T47D (cell line): ENCODE results near the gene PXMP4.

Experiments used
- DNase-seq, 2 experiments: peaks; one replicate each; pipeline versions ENCODE4 v3.0.0 to v3.0.0-alpha.2; 2011 to 2012; ENCODE audit warnings: low read depth in 1 of 2, low spot score in 1 of 2
- JUND ChIP-seq: IDR thresholded peaks from 2 replicates; pipeline ENCODE4 v1.6.1; 2012; ENCODE audit warnings: low read depth
- in situ Hi-C: cut with HindIII; loops from 2 replicates; pipeline ENCODE4 v1.10.0; 2016; ENCODE audit warnings: low sequenced_read_pairs, low pct_unique_long_range_greater_than_20kb

PXMP4 gene

DNA sequence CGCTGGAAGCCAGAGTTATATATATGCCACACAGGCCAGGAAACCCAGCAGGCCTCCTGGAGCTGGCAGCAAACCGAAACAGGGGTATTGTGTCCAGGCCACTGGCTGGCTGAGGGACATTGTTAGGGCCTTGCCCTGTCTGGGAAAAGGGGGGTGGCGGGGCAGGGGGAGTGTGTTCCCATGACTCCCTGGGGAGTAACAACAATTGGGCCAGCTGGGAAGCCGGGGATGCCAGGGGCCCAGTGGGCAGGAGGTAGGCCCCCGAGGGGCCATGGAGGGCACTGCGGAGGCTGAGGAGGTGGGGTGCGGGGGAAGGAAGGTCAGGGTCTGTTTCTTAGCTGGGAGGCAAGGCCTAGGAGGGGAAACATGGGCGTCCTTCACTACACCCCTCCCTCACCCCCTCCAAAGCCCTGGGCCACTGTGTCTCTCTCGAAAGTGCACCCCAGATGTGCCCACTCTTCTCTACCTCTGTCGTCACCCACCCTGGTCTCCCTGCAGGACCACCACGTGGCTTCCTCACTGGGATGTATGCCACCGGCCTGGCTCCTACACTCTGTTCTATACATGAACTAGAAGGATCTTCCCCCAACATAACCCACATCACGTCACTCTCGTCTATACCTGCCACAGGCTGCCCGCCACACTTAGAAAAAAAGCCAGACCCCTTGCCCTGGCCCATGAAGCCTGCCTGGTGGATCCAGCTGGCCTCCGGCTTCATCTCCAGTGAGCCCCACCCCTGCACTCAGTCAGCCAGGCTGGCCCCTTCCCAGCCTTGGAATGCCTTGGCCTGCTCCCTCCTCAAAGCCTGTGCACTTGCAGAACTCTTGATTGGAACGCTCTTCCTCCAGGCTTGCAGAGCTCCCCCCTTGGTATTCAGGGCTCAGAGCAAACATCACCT, 26.1 kb downstream of the PXMP4 start:
- in situ Hi-C loops = no loop called here
- DNase-seq = no peak
- TF ChIP-seq JUND = no peak

DNA sequence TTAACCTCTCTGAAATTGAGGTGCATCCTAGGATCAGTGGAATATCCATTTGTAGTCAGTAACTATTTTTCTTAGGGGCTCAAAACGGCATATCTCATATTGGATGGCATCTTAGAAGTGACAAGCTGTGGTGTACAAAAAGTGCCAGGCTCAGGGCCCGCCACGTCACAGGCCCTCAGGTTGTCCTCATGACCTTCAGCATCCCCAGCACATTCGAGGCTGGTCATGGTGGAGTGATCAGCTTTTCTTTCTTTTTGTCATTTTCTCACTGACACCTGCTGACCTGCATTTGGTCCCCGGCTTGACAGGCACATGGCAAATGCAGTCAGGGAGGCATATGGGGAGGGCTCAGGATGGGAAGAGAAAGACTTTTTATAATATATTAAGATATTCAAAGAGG, 26.8 kb downstream of the PXMP4 start:
- no peak for TF ChIP-seq JUND
- in situ Hi-C loops = no loop called here
- DNase-seq = no peak

DNA sequence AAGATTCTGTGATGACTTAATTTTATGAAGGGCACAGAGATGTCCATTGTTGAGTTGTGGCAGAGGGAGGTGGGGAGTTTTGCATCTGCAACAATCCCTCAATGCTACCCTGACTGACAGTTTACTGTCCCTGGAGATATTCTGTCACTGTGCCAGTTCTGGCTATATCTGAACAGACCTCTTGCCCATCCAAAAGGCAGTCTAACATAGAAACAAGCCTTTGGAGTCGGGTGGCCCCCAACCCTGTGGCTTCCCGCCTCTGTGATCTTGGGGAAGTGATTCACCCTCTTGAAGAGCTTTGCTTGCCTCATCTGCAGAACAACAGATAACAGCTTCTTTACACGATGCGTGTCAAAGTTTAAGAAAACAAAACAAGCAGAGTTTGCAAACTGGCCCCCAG, 30.1 kb downstream of the PXMP4 start:
- no peak for TF ChIP-seq JUND
- DNase-seq = no peak
- in situ Hi-C loops = no loop called here

DNA sequence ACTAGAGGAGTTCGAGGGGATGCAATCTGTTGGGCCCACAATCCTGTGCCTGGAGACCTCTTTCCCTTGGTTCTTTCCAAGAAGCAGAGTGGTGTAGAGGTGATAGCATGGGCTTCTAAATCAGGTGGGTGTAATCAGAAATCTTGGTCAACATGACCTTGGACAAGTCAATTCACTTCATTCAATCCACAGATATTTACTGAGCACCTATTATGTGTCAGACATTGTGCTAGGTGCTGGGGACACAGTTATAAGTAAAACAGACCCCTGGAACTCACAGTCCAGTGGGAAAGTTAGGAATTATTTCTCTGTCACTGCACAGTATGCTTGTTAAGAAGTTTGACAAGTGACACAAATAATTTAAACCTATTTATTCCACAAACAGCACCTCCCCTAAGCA, 30.6 kb downstream of the PXMP4 start:
- in situ Hi-C loops = no loop called here
- no peak for TF ChIP-seq JUND
- no peak for DNase-seq

DNA sequence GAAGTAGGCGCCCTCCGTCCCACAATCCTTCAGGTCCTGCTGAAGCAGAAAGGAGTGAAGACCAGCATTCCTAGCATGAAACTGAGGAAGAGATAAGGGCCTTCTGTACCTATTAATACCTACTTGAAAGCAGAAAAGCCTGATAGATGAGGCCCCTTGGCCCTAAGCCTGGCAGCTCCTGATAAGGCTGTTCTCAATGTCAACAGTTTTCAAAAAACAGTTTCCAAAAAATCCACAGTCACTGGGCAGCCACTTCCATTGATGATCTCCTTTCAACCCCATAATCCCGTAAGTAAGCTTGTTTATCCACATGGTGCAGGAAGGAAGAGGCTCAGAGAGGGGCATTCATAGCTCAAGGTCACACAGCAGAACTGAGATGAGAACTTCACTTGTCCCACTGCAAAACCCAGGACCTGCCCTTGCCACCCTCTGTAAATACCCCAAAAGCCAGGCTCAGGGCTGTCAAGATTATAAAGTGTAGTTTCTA, 31.1 kb downstream of the PXMP4 start:
- in situ Hi-C loops = no loop called here
- no peak for DNase-seq
- no peak for TF ChIP-seq JUND

DNA sequence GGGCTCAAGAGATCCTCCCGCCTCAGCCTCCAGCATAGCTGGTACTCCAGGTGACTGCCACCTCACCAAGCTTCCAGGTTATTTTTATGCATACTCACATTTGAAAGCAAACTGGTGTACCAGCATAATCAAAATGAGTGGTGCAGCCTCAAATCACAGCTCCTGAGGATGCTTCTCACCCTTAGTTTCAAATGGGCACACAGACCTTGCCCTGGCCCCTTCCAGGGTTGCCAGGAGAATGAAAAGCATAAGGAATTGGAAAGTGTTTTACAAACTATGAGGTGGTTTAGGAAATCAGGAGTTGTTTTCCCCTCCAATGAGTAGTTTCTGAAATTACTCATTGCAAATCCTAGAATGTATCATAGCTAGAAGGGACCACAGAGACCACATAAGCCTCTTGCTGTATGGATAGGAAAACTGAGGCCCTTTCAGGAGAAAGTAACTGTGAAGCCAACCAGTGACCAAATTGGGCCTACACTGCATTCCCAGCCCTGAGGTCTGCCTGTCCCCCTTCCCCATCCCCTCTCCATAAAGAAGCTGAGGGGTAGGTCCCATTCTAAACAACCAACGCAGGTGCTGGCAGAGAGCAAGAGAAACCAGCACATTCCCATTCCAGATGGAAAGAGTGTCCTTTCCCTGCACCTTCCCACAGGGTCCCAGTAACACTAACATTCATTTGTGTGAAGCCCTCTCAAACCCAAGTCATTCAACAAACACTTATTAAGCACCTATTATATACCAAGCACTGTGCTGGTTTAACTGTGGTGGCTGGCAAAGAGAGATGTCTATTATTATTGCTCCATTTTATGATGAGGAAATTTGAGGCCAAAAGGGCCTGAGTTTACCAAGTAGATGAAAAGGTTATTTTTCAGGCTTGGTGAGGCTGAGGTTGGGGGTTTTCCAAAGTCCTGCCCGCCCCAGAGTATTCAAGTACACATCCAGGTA, 31.8 kb downstream of the PXMP4 start:
- no peak for TF ChIP-seq JUND
- no peak for DNase-seq
- in situ Hi-C loops = no loop called here

DNA sequence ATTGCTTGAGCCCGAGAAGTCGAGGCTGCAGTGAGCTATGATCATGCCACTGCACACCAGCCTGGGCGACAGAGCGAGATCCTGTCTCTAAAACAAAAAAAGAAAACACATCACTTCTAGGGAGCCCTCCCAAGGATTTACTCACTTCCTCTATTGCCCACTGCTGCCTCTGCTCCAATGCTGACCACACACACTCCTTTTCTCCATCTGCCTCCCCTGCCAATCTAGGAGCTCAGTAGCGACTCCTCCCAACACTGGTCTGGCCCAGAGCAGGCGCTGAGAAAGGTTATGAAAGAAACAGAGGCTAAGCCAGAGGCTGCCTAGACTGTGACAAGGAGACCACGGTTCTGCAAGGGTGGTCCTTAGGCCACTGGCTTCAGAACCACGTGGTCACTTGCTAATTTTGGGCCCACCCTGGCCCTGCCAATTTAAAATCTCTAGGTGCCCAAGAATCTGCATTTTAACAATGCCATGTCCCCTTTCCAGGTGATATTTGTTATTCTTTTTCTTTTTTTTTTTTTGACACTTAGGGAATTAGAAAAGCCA, 32.7 kb downstream of the PXMP4 start:
- no peak for TF ChIP-seq JUND
- DNase-seq = no peak
- in situ Hi-C loops = no loop called here

DNA sequence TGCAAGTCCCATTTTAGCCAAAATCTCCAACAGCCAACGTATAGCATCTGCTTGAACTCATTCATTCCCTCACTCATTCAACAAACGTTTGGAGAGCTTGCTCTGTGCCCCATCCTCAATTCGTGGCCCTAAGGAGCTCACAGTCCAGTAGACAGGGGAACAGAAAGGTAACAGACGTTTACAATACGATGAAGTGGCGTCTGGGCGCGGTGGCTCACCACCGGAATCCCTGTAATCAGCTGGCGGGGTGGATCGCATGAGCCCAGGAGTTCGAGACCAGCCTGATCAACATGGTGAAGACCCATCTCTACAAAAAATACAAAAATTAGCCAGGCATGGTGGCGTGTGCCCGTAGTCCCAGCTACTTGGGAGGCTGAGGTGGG, 33.1 kb downstream of the PXMP4 start:
- TF ChIP-seq JUND = no peak
- DNase-seq = no peak
- in situ Hi-C loops = no loop called here

DNA sequence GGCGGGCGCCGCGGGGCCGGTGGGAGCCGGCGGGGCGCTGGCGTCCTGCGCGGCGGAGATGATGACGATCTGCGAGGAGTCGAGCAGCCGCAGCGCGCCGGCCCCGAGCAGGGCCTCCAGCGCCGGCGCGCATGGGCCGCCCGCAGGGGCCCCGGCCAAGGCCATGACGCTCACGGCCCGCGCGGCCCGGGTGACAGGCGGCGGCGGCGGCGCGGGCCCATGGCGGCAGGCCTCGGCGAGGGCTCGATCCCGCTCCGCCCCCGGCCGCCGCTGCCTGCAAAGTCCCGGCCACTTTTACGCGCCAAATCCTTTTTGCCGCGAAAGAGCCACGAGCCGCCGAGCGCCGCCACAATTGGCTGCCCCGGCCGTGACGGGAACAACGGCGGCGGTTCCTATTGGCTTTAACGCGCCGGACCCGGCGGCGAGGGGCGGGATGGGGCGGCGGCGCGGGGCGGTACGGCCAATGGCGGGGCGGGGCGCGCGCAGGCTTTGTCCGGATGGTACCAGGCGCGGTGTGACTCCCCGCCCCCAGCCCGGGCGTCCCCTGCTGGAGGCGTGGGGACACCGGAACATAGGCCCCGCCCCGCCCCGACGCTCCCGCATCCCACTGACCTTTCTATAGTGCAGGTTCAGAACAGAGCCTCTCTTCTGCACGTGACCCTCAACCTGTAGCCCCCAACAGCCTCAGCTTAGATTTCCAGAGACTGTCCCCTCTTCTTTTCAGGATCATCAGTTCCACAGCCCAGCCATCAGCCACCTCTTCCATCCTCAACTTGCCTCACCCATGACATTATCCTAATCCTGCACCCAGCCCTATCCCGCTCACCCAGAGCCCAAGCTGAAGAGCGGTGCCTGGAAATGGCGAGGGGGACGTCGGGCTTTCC, 33.8 kb downstream of the PXMP4 start, which contains the start of gene E2F1:
E2F1 (minus strand) TSS at position 286 of the 884 bp plus-strand sequence; CDS start at position 165, 121 bp downstream.
- in situ Hi-C loops = no loop called here
- DNase-seq = peak; percentile 98 to 100

DNA sequence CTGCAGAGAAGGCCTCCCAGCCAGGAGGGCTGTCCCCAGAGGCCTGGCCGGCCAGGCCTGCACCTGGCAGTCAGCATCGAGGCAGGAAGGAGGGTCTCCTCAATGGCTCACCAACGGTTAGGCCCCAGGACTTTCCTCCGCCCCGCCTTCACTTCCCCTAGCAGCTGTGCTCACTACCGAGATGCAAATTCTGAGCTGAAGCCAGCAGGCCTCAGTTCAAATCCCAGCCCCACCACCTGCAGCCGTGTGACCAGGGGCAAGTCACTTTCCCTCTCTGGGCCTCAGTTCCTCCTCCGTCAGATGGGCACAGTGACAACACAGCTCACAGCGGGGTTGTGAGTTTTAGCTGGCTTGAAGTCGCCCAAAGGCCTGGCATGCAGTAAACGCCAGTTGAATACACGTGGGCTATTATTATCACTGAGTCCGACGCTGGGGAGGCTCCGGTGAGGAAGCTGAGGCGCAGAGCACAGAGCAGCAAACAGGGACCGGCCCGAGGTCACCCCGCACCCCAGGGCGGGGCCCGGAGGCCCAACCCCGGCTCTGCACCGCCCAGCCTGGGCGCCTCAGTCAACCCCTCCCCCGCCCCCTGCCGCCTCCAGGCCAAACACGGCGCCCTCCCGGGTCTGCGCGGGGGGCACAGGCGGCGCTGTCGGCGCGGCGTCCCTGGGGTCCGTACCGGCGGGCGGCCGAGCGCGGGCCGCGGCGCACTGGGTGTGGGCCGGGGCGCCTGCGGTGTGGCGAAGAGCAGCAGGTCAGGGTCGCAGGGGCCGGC, 34.6 kb downstream of the PXMP4 start:
- in situ Hi-C loops = no loop called here
- DNase-seq = peak in 1 of 2 experiments; percentile 63
- no peak for TF ChIP-seq JUND

More for the DNA sequence above, 33.8 kb downstream of the PXMP4 start, which contains the start of gene E2F1:
- no peak for TF ChIP-seq JUND

DNA sequence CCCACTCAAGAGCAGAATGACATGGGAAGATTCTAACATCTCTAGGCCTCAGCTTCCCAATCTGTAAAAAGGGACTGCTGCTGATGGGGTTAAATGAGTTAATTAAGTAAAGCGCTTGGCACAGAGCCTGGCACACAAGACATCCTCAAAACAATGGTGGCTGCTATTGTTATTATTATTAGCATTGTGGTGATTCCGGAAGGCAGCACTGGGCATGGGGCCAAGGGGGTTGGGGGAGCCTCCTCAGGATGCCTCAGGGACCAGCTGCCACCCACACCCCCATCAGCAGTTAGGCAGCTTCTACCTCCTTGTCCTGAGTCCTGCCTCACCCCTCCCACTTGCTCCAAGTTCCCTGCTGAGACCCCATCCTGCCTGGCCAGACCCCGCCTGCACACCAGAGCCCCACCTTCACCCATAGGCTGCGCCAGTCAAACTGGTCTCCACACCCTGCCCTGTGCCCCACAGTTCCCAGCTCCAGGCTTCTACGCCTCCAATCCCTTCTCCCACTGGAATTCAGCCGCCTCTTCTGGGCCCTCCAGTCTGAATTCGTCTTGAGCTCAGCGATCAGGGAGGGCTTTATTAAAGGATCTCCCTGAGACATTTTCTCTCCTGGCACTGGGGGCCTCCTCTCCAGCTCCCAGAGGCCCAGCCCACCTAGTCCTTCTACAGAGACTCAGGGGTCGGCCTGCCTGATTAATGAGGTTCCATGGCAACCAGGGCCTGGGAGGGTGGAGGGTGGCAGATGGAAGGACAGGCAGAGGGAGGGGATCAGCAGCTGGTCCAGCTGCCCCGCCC, 35.4 kb downstream of the PXMP4 start:
- DNase-seq = no peak
- TF ChIP-seq JUND = no peak
- in situ Hi-C loops = no loop called here
